HEK293 (cell line): ENCODE measurements around the gene ZNHIT3.

ENCODE experiments used
- CTCF ChIA-PET: fragments of 350-600 bp; formaldehyde crosslinking; extraction: SDS; loops from one replicate; lab custom pipeline; 2021; ENCODE audit warnings: antibody characterized with exemption; lab: Yijun Ruan, JAX
- POLR2A ChIA-PET: fragments of 300-600 bp; formaldehyde crosslinking; extraction: SDS; loops from one replicate; lab custom pipeline; 2020; ENCODE audit warnings: antibody characterized with exemption, inconsistent platforms; lab: Yijun Ruan, JAX
- H3K27ac ChIP-seq: fragments of 200-500 bp; sonication (Bioruptor generic); 2 replicates; pipeline ENCODE4 v1.5.1; 2014; ENCODE audit warnings: low read depth, low read length, control low read depth, inconsistent platforms; ENCODE audit errors: extremely low read depth
- H3K36me3 ChIP-seq, 2 experiments: fragments of 200-500 bp in 1 of 2; sonication (Bioruptor generic) in 1 of 2; 1 replicate in 1 of 2; 2 replicates in 1 of 2; pipeline ENCODE4 v1.5.1; 2014 to 2017; ENCODE audit warnings: inconsistent platforms in 2 of 2, low read length in 2 of 2; ENCODE audit not compliant: control insufficient read depth in 2 of 2, insufficient read depth in 1 of 2
- H3K4me1 ChIP-seq: fragments of 200-500 bp; sonication (Bioruptor generic); 2 replicates; pipeline ENCODE4 v1.5.1; 2014; ENCODE audit warnings: mild to moderate bottlenecking, low read length, inconsistent platforms; ENCODE audit not compliant: control insufficient read depth, insufficient read depth
- H3K4me3 ChIP-seq: 2 replicates; pipeline ENCODE4 v1.5.1; 2011; ENCODE audit warnings: low read depth, mild to moderate bottlenecking, control low read depth, low read length, moderate library complexity
- H3K9me3 ChIP-seq: fragments of 200-500 bp; sonication (Bioruptor generic); 2 replicates; pipeline ENCODE4 v1.5.1; 2014; ENCODE audit warnings: low read depth, low read length, inconsistent platforms; ENCODE audit not compliant: control insufficient read depth, insufficient read depth
- BCL11A ChIP-seq: fragments of 450-650 bp; formaldehyde crosslinking; IDR thresholded peaks from 2 replicates; pipeline ENCODE4 v1.5.1; 2016; ENCODE audit warnings: low read depth, missing biosample characterization, missing genetic modification characterization
- KLF16 ChIP-seq: fragments of 450-650 bp; formaldehyde crosslinking; IDR thresholded peaks from 2 replicates; pipeline ENCODE4 v1.5.1; 2017; ENCODE audit warnings: missing biosample characterization, missing genetic modification characterization
- MYNN ChIP-seq: fragments of 450-650 bp; formaldehyde crosslinking; IDR thresholded peaks from 2 replicates; pipeline ENCODE4 v1.5.1; 2016; ENCODE audit warnings: missing biosample characterization, missing genetic modification characterization, borderline replicate concordance
- OSR2 ChIP-seq: fragments of 450-650 bp; formaldehyde crosslinking; IDR thresholded peaks from 2 replicates; pipeline ENCODE4 v1.5.1; 2016; ENCODE audit warnings: missing biosample characterization, missing genetic modification characterization
- ZBTB17 ChIP-seq: fragments of 450-650 bp; formaldehyde crosslinking; IDR thresholded peaks from 2 replicates; pipeline ENCODE4 v1.5.1; 2016; ENCODE audit warnings: missing biosample characterization, missing genetic modification characterization
- ZBTB48 ChIP-seq: fragments of 450-650 bp; formaldehyde crosslinking; IDR thresholded peaks from 2 replicates; pipeline ENCODE4 v1.5.1; 2016; ENCODE audit warnings: missing biosample characterization, missing genetic modification characterization
- ZFHX2 ChIP-seq: fragments of 450-650 bp; formaldehyde crosslinking; conservative IDR thresholded peaks from 2 replicates; pipeline ENCODE4 v1.5.1; 2016; ENCODE audit warnings: missing biosample characterization, missing genetic modification characterization
- ZNF221 ChIP-seq: fragments of 450-650 bp; formaldehyde crosslinking; IDR thresholded peaks from 2 replicates; pipeline ENCODE4 v1.5.1; 2017; ENCODE audit warnings: missing biosample characterization, missing genetic modification characterization, borderline replicate concordance
- ZNF335 ChIP-seq: fragments of 450-650 bp; formaldehyde crosslinking; conservative IDR thresholded peaks from 2 replicates; pipeline ENCODE4 v1.5.1; 2016; ENCODE audit warnings: missing biosample characterization, missing genetic modification characterization
- ZNF600 ChIP-seq: fragments of 450-650 bp; formaldehyde crosslinking; IDR thresholded peaks from 2 replicates; pipeline ENCODE4 v1.5.1; 2016; ENCODE audit warnings: missing biosample characterization, missing genetic modification characterization
- ZNF610 ChIP-seq: fragments of 450-650 bp; formaldehyde crosslinking; IDR thresholded peaks from 2 replicates; pipeline ENCODE4 v1.5.1; 2016; ENCODE audit warnings: missing biosample characterization, missing genetic modification characterization, borderline replicate concordance
- ZNF670 ChIP-seq: fragments of 450-650 bp; formaldehyde crosslinking; IDR thresholded peaks from 2 replicates; pipeline ENCODE4 v1.5.1; 2016; ENCODE audit warnings: missing biosample characterization, missing genetic modification characterization, low read depth
- TF ChIP-seq, protein P1 (sequence below): fragments of 450-650 bp; formaldehyde crosslinking; IDR thresholded peaks from 2 replicates; pipeline ENCODE4 v1.5.1; 2017; ENCODE audit warnings: missing biosample characterization, missing genetic modification characterization
- TF ChIP-seq, protein P2 (sequence below): fragments of 450-650 bp; formaldehyde crosslinking; IDR thresholded peaks from 2 replicates; pipeline ENCODE4 v1.5.1; 2017; ENCODE audit warnings: missing biosample characterization, missing genetic modification characterization
- TF ChIP-seq, protein P3 (sequence below): fragments of 450-650 bp; IDR thresholded peaks from 2 replicates; pipeline ENCODE4 v1.5.1; 2018; ENCODE audit warnings: missing biosample characterization, missing genetic modification characterization
- TF ChIP-seq, protein P4 (sequence below): fragments of 450-650 bp; formaldehyde crosslinking; IDR thresholded peaks from 2 replicates; pipeline ENCODE4 v1.5.1; 2016; ENCODE audit warnings: missing biosample characterization, missing genetic modification characterization, borderline replicate concordance

The ZNHIT3 gene

DNA sequence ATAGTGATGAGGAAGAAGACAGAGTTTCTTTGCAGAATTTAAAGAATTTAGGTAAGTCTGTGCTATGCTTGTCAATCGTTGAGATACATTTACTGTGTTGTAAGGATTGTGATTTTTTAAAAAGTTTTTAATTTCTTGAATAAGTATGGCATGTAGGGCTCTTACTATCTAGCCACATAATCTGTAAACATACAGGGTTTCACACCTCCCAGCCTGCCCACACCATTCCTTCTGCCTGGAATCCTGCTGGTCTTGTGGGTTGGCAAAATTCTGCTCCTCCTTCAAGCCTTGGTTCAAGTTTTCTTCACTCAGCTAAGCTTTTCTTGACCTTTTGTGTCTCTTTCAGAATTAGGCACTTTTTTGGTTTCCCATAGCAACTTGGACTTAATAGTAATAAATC, 7.5 kb downstream of the ZNHIT3 start:
- no peaks in the 10 kb centered on the region for H3K9me3 ChIP-seq
- no peaks in the 10 kb centered on the region for H3K4me1 ChIP-seq
- H3K27ac ChIP-seq: no peak overlapping the region
- TF ChIP-seq ZFHX2 (0 out of 2 replicates have a peak, but pooled peaks have one; percentile 12), ZNF610 (tag by site-specific recombination) (no peak)
- peaks cover 55 to 94% of the 10 kb centered on the region in 2 experiments for H3K36me3 ChIP-seq
- CTCF ChIA-PET: interaction anchor here (2.1 to 2.2 kb wide), 2 partner anchors 11 to 345 kb away, joined by 9 to 11 read pairs; no protein-coding TSS in a partner anchor
- POLR2A ChIA-PET: interaction anchor here (2.3 kb wide), 1 partner anchor 7 kb away, joined by 9 read pairs; the partner anchor contains the start of gene ZNHIT3
- no peak overlapping the region for H3K4me3 ChIP-seq

DNA sequence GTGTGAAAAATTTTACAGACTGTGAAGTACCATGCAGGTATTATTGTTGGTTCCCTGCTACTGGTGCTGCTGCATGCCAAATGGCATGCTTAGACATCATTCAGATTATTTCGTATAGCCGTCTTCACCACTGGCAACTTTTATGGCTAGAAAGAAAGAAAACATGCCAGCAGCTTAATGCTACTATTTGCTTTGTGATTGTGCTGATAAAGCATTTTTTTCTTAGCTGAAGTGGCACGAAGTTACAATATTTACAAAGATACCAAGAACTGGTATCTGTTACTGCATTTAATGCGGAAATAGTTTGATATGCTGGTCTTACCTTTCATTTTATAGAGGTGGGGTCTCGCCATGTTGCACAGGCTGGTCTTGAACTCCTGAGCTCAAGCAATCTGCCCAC, 8.2 kb downstream of the ZNHIT3 start:
- H3K4me3 ChIP-seq: no peak overlapping the region
- no peaks in the 10 kb centered on the region for H3K4me1 ChIP-seq
- POLR2A ChIA-PET: interaction anchor here (1.2 to 2.3 kb wide), 4 partner anchors 8 to 106 kb away, joined by 3 to 9 read pairs (median 4); partner anchors contain the start of genes GGNBP2, MRM1 and ZNHIT3
- TF ChIP-seq, protein P1, sequence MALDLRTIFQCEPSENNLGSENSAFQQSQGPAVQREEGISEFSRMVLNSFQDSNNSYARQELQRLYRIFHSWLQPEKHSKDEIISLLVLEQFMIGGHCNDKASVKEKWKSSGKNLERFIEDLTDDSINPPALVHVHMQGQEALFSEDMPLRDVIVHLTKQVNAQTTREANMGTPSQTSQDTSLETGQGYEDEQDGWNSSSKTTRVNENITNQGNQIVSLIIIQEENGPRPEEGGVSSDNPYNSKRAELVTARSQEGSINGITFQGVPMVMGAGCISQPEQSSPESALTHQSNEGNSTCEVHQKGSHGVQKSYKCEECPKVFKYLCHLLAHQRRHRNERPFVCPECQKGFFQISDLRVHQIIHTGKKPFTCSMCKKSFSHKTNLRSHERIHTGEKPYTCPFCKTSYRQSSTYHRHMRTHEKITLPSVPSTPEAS (tag by site-specific recombination): no peak
- no peak for TF ChIP-seq KLF16 (tag by site-specific recombination)
- no peak for TF ChIP-seq BCL11A
- no peak for TF ChIP-seq MYNN
- TF ChIP-seq OSR2: peak; percentile 30; the same call in 1 of the 2 replicates
- H3K36me3 ChIP-seq: peaks cover 55 to 92% of the 10 kb centered on the region in 2 experiments
- H3K27ac ChIP-seq: no peak overlapping the region
- CTCF ChIA-PET: interaction anchor here (2.1 to 2.2 kb wide), 2 partner anchors 12 to 346 kb away, joined by 9 to 11 read pairs; no protein-coding TSS in a partner anchor
- no peaks in the 10 kb centered on the region for H3K9me3 ChIP-seq

DNA sequence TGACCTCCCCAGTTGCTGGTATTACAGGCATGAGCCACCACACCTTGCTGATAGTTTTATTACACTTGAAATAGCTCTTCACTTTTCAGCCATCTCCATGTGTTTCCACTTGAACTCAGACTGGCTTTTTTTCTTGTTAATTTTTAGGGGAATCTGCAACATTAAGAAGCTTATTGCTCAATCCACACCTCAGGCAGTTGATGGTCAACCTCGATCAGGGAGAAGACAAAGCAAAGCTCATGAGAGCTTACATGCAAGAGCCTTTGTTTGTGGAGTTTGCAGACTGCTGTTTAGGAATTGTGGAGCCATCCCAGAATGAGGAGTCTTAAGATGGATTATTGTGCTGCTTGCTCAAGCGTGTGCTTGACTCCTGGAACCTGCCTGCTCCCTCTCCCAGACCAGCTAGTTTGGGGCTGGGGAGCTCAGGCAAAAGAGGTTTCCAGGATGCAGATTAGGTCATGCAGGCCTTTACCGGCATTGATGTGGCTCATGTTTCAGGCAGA, 8.6 kb downstream of the ZNHIT3 start:
- Histone ChIP-seq H3K4me1 (no peaks in the 10 kb centered on the region), H3K27ac (no peak overlapping the region), H3K4me3 (no peak overlapping the region), H3K36me3 (peaks cover 56 to 92% of the 10 kb centered on the region in 2 experiments), H3K9me3 (no peaks in the 10 kb centered on the region)
- peak; percentile 92 for TF ChIP-seq ZNF600
- TF ChIP-seq, protein P2, sequence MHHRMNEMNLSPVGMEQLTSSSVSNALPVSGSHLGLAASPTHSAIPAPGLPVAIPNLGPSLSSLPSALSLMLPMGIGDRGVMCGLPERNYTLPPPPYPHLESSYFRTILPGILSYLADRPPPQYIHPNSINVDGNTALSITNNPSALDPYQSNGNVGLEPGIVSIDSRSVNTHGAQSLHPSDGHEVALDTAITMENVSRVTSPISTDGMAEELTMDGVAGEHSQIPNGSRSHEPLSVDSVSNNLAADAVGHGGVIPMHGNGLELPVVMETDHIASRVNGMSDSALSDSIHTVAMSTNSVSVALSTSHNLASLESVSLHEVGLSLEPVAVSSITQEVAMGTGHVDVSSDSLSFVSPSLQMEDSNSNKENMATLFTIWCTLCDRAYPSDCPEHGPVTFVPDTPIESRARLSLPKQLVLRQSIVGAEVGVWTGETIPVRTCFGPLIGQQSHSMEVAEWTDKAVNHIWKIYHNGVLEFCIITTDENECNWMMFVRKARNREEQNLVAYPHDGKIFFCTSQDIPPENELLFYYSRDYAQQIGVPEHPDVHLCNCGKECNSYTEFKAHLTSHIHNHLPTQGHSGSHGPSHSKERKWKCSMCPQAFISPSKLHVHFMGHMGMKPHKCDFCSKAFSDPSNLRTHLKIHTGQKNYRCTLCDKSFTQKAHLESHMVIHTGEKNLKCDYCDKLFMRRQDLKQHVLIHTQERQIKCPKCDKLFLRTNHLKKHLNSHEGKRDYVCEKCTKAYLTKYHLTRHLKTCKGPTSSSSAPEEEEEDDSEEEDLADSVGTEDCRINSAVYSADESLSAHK (tag by site-specific recombination): peak; percentile 49; the same call in 1 of the 2 replicates
- no peak for TF ChIP-seq ZNF670 (tag by site-specific recombination)
- TF ChIP-seq ZBTB17: peak; percentile 21; the same call in 1 of the 2 replicates
- TF ChIP-seq ZNF335: peak; percentile 40
- ChIA-PET POLR2A (interaction anchor here (1.2 to 2.3 kb wide), 4 partner anchors 9 to 106 kb away, joined by 3 to 9 read pairs (median 4); partner anchors contain the start of genes GGNBP2, MRM1 and ZNHIT3), CTCF (interaction anchor here (2.1 to 2.2 kb wide), 2 partner anchors 12 to 346 kb away, joined by 9 to 11 read pairs; no protein-coding TSS in a partner anchor)

DNA sequence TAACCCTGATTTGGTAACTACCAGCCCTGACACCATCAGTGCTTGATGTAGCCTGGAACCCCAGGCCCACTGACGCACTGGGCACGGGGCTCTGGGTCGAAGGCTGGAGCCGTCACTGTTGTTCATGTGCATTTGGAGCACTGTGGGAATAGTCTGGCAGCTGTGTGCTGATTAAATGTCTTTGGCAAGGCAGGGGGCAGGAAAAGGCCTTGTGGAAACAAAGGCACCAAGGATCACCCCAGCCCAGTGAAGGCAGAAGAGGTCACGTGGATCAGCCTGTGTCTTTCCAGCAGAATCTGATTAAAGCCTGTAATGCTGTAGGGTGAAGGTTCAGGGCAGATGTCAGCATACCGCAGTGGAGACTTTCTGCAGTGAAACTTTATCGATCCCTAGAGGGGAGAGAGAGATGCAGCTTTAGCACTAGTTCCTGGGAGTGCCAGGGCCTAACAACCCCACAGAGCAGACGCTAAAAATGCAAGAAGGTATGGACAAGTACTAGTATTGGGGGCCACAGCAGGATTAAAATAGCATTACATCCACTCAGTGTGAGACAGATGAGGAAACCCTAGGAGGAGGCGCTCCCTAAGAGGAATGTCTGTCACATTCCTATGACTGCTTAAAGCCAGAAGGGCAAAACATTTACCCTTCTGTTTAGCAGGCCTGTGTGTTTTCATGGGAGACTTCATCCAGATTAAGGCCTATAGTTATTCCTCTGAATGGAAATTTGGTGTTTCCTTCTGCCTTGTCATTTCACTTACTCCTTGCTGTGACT, 9.7 kb downstream of the ZNHIT3 start:
- ChIA-PET CTCF (interaction anchor here (2.1 kb wide), 1 partner anchor 347 kb away, joined by 9 read pairs; no protein-coding TSS in a partner anchor), POLR2A (interaction anchor here (1.2 to 2.3 kb wide), 3 partner anchors 10 to 105 kb away, joined by 3 to 9 read pairs (median 3); partner anchors contain the start of genes GGNBP2, MRM1 and ZNHIT3)
- TF ChIP-seq, protein P3, sequence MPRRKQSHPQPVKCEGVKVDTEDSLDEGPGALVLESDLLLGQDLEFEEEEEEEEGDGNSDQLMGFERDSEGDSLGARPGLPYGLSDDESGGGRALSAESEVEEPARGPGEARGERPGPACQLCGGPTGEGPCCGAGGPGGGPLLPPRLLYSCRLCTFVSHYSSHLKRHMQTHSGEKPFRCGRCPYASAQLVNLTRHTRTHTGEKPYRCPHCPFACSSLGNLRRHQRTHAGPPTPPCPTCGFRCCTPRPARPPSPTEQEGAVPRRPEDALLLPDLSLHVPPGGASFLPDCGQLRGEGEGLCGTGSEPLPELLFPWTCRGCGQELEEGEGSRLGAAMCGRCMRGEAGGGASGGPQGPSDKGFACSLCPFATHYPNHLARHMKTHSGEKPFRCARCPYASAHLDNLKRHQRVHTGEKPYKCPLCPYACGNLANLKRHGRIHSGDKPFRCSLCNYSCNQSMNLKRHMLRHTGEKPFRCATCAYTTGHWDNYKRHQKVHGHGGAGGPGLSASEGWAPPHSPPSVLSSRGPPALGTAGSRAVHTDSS (tag by site-specific recombination): no peak
- TF ChIP-seq, protein P4, sequence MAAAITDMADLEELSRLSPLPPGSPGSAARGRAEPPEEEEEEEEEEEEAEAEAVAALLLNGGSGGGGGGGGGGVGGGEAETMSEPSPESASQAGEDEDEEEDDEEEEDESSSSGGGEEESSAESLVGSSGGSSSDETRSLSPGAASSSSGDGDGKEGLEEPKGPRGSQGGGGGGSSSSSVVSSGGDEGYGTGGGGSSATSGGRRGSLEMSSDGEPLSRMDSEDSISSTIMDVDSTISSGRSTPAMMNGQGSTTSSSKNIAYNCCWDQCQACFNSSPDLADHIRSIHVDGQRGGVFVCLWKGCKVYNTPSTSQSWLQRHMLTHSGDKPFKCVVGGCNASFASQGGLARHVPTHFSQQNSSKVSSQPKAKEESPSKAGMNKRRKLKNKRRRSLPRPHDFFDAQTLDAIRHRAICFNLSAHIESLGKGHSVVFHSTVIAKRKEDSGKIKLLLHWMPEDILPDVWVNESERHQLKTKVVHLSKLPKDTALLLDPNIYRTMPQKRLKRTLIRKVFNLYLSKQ (tag by site-specific recombination): no peak
- 0 out of 2 replicates have a peak, but pooled peaks have one; percentile 25 for TF ChIP-seq ZBTB48
- TF ChIP-seq ZNF221: no peak
- no peaks in the 10 kb centered on the region for H3K9me3 ChIP-seq
- no peak overlapping the region for H3K4me3 ChIP-seq
- H3K36me3 ChIP-seq: peaks cover 49 to 97% of the 10 kb centered on the region in 2 experiments
- H3K27ac ChIP-seq: no peak overlapping the region
- no peaks in the 10 kb centered on the region for H3K4me1 ChIP-seq
